ENCODE measurements around the gene ATXN7L1. TPM values are rescaled to one million over a fixed set of nuclear protein-coding genes. Genes with fewer than 3 reads are reported as not detected.
A peak's percentile ranks its signal among the peaks of the same experiment; 100 is the strongest.

Gene ATXN7L1
- total and polyA plus RNA-seq, 2 of the 8 experiments (the other 6 are each of a cell fraction or from before 2014, with no cell fraction given), result 14.3 to 34.0 TPM

DNA sequence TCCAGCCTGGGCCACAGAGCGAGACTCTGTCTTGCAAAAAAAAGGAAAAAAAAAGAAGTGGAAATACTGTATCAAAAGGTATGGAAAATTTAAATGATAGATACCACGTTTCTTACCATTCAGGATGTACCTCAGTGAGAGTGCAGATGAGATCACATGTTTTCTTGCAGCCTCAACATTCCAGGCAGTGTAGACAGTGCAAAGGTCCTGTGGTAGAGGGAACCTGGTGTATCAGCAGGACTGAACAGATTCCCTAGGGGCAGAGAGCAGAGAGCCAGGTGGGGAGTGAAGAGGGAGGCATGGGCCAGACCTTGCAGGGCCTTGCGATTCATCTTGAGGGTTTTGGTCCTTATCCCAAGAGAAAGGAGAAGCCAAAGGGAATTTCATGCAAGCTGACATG, 17.7 kb upstream of the ATXN7L1 start:
- Histone ChIP-seq H3K18ac (ENCODE audit: extremely low read depth, low read length) (no peak overlapping the region), H3K27me3 (replicated peaks in 1 of 4; ENCODE audit: control insufficient read depth in 3 of 4, extremely low read depth in 1 of 4, insufficient read depth in 3 of 4, low read length in 3 of 4) (no peaks in the 10 kb centered on the region), H3K36me3 (ENCODE audit: control insufficient read depth in 2 of 4, insufficient read depth in 4 of 4, low read length in 3 of 4) (no peaks in the 10 kb centered on the region; a peak in 1 of 8 replicates), H3K4me3 (ENCODE audit: extremely low read depth in 1 of 4, insufficient read depth in 2 of 4, low read depth in 3 of 4, low read length in 4 of 4) (no peak overlapping the region), H3K23ac (ENCODE audit: insufficient read length) (no peak overlapping the region), H2AK5ac (ENCODE audit: low read depth, low read length) (no peak overlapping the region), H3K23me2 (ENCODE audit: low read depth, low read length) (no peaks in the 10 kb centered on the region), H2BK5ac (ENCODE audit: low read depth, low read length) (no peak overlapping the region), H3K4me2 (ENCODE audit: insufficient read depth in 1 of 2, low read depth in 2 of 2, low read length in 2 of 2) (no peak overlapping the region), H3K4me1 (replicated peaks in 1 of 4; ENCODE audit: control insufficient read depth in 3 of 4, insufficient read depth in 4 of 4, low read length in 3 of 4) (0 out of 7 replicates have a peak, but pooled peaks cover 0 to 3% (median 0%) of the 10 kb centered on the region in 4 experiments), H3K56ac (replicated peaks; ENCODE audit: insufficient read length, low read depth, low read length) (no peak overlapping the region), H2AFZ (ENCODE audit: low read length) (no peak overlapping the region), H3K9ac (replicated peaks in 1 of 4; ENCODE audit: extremely low read depth in 1 of 4, low read depth in 3 of 4, low read length in 3 of 4) (no peak overlapping the region), H3K79me1 (ENCODE audit: low read depth, low read length) (no peaks in the 10 kb centered on the region), H4K5ac (ENCODE audit: insufficient read length, low read depth, low read length) (no peak overlapping the region), H2BK15ac (ENCODE audit: low read length) (no peak overlapping the region), H2BK120ac (replicated peaks; ENCODE audit: low read depth, low read length) (no peak overlapping the region), H3K14ac (ENCODE audit: insufficient read length) (no peak overlapping the region), H2BK12ac (ENCODE audit: low read depth, low read length) (no peak overlapping the region), H3K4ac (replicated peaks; ENCODE audit: insufficient read length, low read depth, low read length) (no peak overlapping the region), H2BK20ac (ENCODE audit: low read length) (no peak overlapping the region), H4K8ac (ENCODE audit: extremely low read depth, insufficient read depth, low read length) (no peak overlapping the region), H3K79me2 (ENCODE audit: control insufficient read depth in 1 of 2, insufficient read depth in 2 of 2, low read length in 2 of 2) (no peaks in the 10 kb centered on the region), H3K9me3 (ENCODE audit: insufficient read depth in 2 of 2, low read depth in 1 of 2, low read length in 1 of 2) (no peaks in the 10 kb centered on the region), H4K20me1 (replicated peaks in 1 of 2; ENCODE audit: control insufficient read depth in 1 of 2, insufficient read depth in 2 of 2, low read length in 2 of 2) (no peaks in the 10 kb centered on the region), H4K91ac (replicated peaks; ENCODE audit: insufficient read length, low read length) (no peak overlapping the region), H3K27ac (ENCODE audit: low read depth, low read length) (no peak overlapping the region)
- DNase-seq (ENCODE audit: low read depth in 1 of 2, low spot score in 2 of 2) (no peak), FAIRE-seq (no peak)
- POLR2A ChIA-PET (ENCODE audit: partially characterized antibody), result no interaction called here
- WGBS, 2 experiments (ENCODE audit: extremely low coverage in 1 of 2, insufficient coverage in 1 of 2, insufficient read length in 1 of 2, insufficient replicate concordance in 2 of 2, low coverage in 1 of 2, low lambda C conversion rate in 2 of 2, missing lambda C conversion rate in 1 of 2), result 84% methylated on average over 3 of the region's 3 CpGs; no CpG with 5 or more reads in 1 of the 2 experiments
- TF ChIP-seq KDM1A (IDR thresholded peaks at IDR 0.05; ENCODE audit: borderline replicate concordance, low read length) (peak; percentile 88; the same call in 1 of the 2 replicates), SP2 (IDR thresholded peaks at IDR 0.05; ENCODE audit: low read length) (no peak), NRF1 (IDR thresholded peaks at IDR 0.05; ENCODE audit: low read depth, low read length) (no peak)
- CTCF ChIA-PET (ENCODE audit: partially characterized antibody), result interaction anchor here (1.0 to 4.5 kb wide), 5 partner anchors 10 to 324 kb away, joined by 3 to 18 read pairs (median 5); no protein-coding TSS in a partner anchor

All from H1 (cell line).